ENCODE data around the gene RAP1A. TPM values are rescaled to one million over a fixed set of nuclear protein-coding genes. Genes with fewer than 3 reads are reported as not detected.

The RAP1A gene
- total RNA-seq, 4 donors from 2014 or later: 171 to 325 (median 216) TPM

DNA sequence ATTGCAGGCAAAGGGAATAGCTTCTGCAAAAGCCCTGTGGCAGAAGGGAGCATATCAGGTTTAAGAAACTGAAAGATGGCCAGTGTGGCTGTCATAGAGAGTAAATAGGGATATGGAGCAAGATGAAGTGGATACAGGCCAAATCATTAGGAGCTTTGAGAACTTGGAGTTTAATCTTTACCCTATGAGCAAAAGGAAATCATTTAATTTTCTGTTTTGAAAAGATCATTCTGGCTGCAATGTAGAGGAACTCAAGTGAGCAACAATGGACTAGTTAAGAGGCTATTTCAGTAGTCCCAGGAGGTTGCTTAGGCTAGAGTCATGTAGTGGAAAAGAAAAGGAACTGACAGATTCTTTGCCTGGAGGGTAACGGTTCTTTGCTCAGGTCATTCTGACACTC, 47.2 kb downstream of the RAP1A start:
- TF ChIP-seq POLR2A (IDR thresholded peaks at IDR 0.05; ENCODE audit: low read depth) (no peak), CTCF (IDR thresholded peaks at IDR 0.05) (no peak), POLR2AphosphoS5 (IDR thresholded peaks at IDR 0.05) (no peak), EP300 (IDR thresholded peaks at IDR 0.05) (no peak)
- H3K9me3 ChIP-seq: no peaks in the 10 kb centered on the region
- peaks cover 44 to 94% (median 83%) of the 10 kb centered on the region in 4 donors for H3K4me1 ChIP-seq
- intact Hi-C loops (cut with DNase I): no loop called here
- H3K27me3 ChIP-seq: no peaks in the 10 kb centered on the region
- WGBS: 30% methylated on average over 1 of the region's 1 CpG
- H3K27ac ChIP-seq (replicated peaks in 1 of 4): peak overlapping the region in 3 of 4 donors; percentile 13 to 73 (median 49)
- H3K4me3 ChIP-seq: no peak overlapping the region
- H3K36me3 ChIP-seq: peaks cover 0 to 5% (median 0%) of the 10 kb centered on the region in 4 donors
- no peak for DNase-seq (ENCODE audit: extremely low spot score)

- Histone ChIP-seq H3K36me3 (peaks cover 0 to 5% (median 0%) of the 10 kb centered on the region in 4 donors), H3K27me3 (no peaks in the 10 kb centered on the region), H3K27ac (replicated peaks in 1 of 4) (peak overlapping the region; percentile 49 to 79 (median 64)), H3K9me3 (no peaks in the 10 kb centered on the region), H3K4me1 (peaks cover 57 to 97% (median 91%) of the 10 kb centered on the region in 4 donors), H3K4me3 (no peak overlapping the region)
- intact Hi-C loops (cut with DNase I): no loop called here
- TF ChIP-seq POLR2AphosphoS5 (IDR thresholded peaks at IDR 0.05) (no peak), CTCF (IDR thresholded peaks at IDR 0.05) (no peak)
- 0% methylated on average over 1 of the region's 1 CpG for WGBS
- DNase-seq (ENCODE audit: extremely low spot score): no peak
These were observed 49.7 kb downstream of the RAP1A start for GRCh38 chr1:111669268-111669667.

DNA sequence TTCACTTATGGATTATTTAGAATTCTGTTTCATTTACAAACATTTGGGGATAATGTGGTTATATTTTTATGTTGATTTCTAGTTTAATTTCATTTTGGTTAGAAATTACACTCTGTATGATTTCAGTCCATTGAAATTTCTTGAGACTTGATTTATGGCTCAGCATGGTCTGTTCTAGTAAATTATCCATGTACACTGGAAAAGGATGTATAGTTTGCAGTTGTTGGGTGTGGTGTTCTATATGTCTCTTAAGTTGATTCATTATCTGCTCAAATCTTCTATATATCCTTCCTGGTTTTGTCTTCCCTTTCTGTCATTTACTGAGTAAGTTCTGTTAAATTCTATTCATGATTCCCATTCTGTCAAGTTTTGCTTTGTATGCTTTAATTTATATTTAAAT, 52.3 kb downstream of the RAP1A start:
- no peak overlapping the region for H3K4me3 ChIP-seq
- H3K9me3 ChIP-seq: no peaks in the 10 kb centered on the region
- peak overlapping the region in 3 of 4 donors; percentile 73 to 81 (median 79) for H3K27ac ChIP-seq (replicated peaks in 1 of 4)
- no peak for TF ChIP-seq CTCF (IDR thresholded peaks at IDR 0.05)
- H3K36me3 ChIP-seq: peaks cover 0 to 8% (median 0%) of the 10 kb centered on the region in 4 donors
- intact Hi-C loops (cut with DNase I): no loop called here
- no peaks in the 10 kb centered on the region for H3K27me3 ChIP-seq
- DNase-seq (ENCODE audit: extremely low spot score): no peak
- peaks cover 31 to 90% (median 82%) of the 10 kb centered on the region in 4 donors for H3K4me1 ChIP-seq

- Histone ChIP-seq H3K27me3 (no peaks in the 10 kb centered on the region), H3K4me1 (peaks cover 29 to 90% (median 79%) of the 10 kb centered on the region in 4 donors), H3K36me3 (peaks cover 0 to 9% (median 0%) of the 10 kb centered on the region in 4 donors), H3K4me3 (no peak overlapping the region), H3K27ac (replicated peaks in 1 of 4) (peak overlapping the region; percentile 64 to 81 (median 76)), H3K9me3 (no peaks in the 10 kb centered on the region)
- no peak for DNase-seq (ENCODE audit: extremely low spot score)
- intact Hi-C loops (cut with DNase I): no loop called here
- WGBS: 57% methylated on average over 2 of the region's 2 CpGs
- no peak for TF ChIP-seq POLR2A (IDR thresholded peaks at IDR 0.05; ENCODE audit: low read depth)
- TF ChIP-seq EP300 (IDR thresholded peaks at IDR 0.05): no peak
- TF ChIP-seq POLR2AphosphoS5 (IDR thresholded peaks at IDR 0.05): no peak
- no peak for TF ChIP-seq CTCF (IDR thresholded peaks at IDR 0.05)
These were observed 52.7 kb downstream of the RAP1A start for GRCh38 chr1:111672331-111672730.

DNA sequence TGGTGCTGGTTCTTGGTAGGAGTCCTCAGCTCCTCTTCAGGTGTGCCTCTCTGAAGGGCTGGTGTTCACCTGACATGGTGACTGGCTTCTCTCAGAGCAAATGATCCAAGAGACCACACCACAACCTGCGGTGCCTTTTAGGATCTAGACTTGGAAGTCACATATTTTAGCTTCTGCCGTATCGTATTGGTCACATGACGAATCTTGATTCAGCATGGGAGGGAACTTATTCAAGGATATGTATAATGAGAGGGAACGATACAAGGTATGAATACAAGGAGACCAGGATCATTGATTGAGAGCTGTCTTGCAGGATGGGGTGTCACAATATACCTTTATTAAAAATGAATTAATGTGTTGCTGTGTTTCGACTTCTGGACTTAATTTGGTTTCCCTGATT, 58.0 kb downstream of the RAP1A start:
- TF ChIP-seq EP300 (IDR thresholded peaks at IDR 0.05): no peak
- no peak for TF ChIP-seq POLR2A (IDR thresholded peaks at IDR 0.05; ENCODE audit: low read depth)
- no peak for TF ChIP-seq CTCF (IDR thresholded peaks at IDR 0.05)
- no peak for TF ChIP-seq POLR2AphosphoS5 (IDR thresholded peaks at IDR 0.05)
- peaks cover 0 to 6% (median 0%) of the 10 kb centered on the region in 4 donors for H3K9me3 ChIP-seq
- H3K27me3 ChIP-seq: no peaks in the 10 kb centered on the region
- 96% methylated on average over 6 of the region's 6 CpGs for WGBS
- peaks cover 9 to 67% (median 49%) of the 10 kb centered on the region in 4 donors for H3K4me1 ChIP-seq
- intact Hi-C loops (cut with DNase I): no loop called here
- no peak for DNase-seq (ENCODE audit: extremely low spot score)
- peak overlapping the region in 2 of 4 donors; percentile 5 to 39 for H3K27ac ChIP-seq (replicated peaks in 1 of 4)
- no peak overlapping the region for H3K4me3 ChIP-seq
- H3K36me3 ChIP-seq: peaks cover 0 to 21% (median 14%) of the 10 kb centered on the region in 4 donors

Data from esophagus muscularis mucosa (tissue), 4 donors.